Measurements from ENCODE around the gene SPATS2L.

The SPATS2L gene

DNA sequence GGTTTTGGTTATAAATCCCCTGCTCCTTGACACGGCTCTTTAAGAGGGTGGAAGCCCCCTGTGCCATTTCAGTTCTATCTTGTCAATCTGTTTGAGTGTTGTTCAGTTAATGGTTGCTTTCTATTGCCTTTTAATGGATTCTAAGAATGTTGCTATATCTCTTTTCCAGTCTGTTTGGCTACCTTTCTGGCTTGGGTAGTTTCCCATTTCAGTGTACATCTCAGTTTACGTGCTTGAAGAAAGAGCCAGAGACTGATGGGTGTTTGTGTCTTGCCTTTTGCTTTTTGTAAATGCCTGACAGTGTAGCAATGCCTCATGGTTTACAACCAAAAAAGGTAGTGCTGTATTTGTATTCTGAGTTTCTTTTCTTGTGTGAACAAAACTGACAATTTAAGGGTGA is 45.3 kb downstream of the SPATS2L start:
- no peak for DNase-seq (ENCODE audit: low read depth)

GRCh38 chr2:200352636-200353035 is 46.1 kb downstream of the SPATS2L start:
- DNase-seq (ENCODE audit: low read depth) = no peak

DNA sequence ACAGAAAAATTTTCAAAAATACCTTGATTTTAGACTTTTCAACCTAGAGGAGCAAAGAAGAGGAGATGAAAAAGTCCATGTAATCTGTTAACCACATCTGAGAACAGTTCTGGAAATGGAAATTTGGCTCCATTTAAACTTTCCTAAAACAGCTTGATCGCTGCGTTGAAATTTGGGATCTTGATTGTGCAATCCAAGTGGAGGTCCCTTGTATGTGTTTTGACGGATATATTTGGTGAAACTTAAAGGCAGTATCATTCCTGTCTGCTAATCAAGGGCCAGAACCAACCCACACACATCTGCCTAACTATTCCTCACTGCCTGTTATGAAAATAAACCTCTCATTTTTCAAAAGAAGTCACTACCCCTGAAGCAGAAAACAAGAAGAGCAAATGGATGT is 46.6 kb downstream of the SPATS2L start:
- DNase-seq (ENCODE audit: low read depth) = no peak

DNA sequence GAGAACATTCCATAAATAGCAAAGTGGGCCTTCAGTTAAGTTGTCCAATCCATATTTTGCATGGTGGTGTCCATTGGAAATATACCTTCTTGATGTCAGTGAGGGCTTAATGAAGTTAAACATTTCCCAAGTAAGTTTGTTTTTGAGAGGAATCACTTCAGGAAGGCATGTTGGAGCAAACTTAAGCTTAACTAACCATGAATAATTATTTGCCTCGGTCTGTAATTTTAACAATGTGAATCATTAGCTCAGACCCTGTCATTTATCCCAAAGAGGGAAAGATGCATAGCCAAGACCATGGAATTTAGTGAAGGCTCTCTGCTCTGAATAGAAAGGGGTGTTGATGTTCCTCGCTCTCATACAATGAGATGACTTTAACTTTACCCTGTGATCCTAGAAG is 47.4 kb downstream of the SPATS2L start:
- no peak for DNase-seq (ENCODE audit: low read depth)

GRCh38 chr2:200354833-200355751 is 48.6 kb downstream of the SPATS2L start:
- no peak for DNase-seq (ENCODE audit: low read depth)

DNA sequence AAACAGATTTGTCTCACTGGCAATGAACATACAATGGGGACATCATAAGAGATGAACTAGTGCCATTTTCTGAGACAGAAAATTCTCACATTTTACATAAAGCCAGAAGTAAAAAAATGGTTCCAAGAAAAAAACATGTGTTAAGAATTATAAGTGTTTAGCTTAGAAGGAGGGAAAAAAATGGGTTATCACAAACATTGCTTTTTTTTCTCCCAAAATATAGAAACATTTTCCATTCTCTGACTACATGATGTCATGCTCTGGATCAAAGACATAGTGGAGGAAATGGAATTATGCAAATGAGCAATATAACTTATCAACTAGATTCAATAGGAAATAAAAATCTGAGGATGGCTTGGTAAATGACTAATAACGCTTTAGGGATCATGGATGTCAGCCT is 49.8 kb downstream of the SPATS2L start:
- no peak for DNase-seq (ENCODE audit: low read depth)

- DNase-seq (ENCODE audit: low read depth) = no peak
Observed at GRCh38 chr2:200356857-200357384, 50.4 kb downstream of the SPATS2L start.

GRCh38 chr2:200357845-200358244 is 51.4 kb downstream of the SPATS2L start:
- no peak for DNase-seq (ENCODE audit: low read depth)

- no peak for DNase-seq (ENCODE audit: low read depth)
Observed at GRCh38 chr2:200359552-200359951, 53.1 kb downstream of the SPATS2L start.

GRCh38 chr2:200360364-200360763 is 53.9 kb downstream of the SPATS2L start:
- DNase-seq (ENCODE audit: low read depth) = no peak

- no peak for DNase-seq (ENCODE audit: low read depth)
Observed at GRCh38 chr2:200362202-200362917, 55.9 kb downstream of the SPATS2L start.

GRCh38 chr2:200363279-200363678 is 56.8 kb downstream of the SPATS2L start:
- DNase-seq (ENCODE audit: low read depth) = no peak

- no peak for DNase-seq (ENCODE audit: low read depth)
Observed at GRCh38 chr2:200364142-200364541, 57.6 kb downstream of the SPATS2L start.

GRCh38 chr2:200364620-200365019 is 58.1 kb downstream of the SPATS2L start:
- no peak for DNase-seq (ENCODE audit: low read depth)

GRCh38 chr2:200365209-200365608 is 58.7 kb downstream of the SPATS2L start:
- no peak for DNase-seq (ENCODE audit: low read depth)

GRCh38 chr2:200367155-200367554 is 60.7 kb downstream of the SPATS2L start:
- DNase-seq (ENCODE audit: low read depth) = no peak

GRCh38 chr2:200369886-200370285 is 63.4 kb downstream of the SPATS2L start:
- DNase-seq (ENCODE audit: low read depth) = no peak

DNA sequence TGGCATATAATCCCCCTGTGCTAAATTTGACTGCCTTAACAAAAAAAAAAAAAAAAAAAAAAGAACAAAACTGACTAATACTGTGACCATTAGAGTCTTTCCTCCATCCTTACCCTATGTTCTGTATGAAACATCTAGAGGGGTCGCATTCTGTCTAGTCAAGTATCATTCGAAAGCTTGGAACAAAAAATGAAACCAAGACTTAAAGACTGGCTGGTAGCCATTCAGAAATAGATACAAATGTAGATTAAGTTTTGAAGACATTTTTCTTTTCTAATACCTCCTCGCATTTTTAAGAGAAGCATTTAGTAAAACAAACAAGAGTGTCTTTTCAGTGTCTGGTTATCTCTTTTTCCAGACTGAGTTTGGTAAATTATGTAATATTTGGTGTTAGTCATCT is 66.7 kb downstream of the SPATS2L start:
- no peak for DNase-seq (ENCODE audit: low read depth)

GRCh38 chr2:200373973-200374416 is 67.5 kb downstream of the SPATS2L start:
- DNase-seq (ENCODE audit: low read depth) = peak; percentile 4

DNA sequence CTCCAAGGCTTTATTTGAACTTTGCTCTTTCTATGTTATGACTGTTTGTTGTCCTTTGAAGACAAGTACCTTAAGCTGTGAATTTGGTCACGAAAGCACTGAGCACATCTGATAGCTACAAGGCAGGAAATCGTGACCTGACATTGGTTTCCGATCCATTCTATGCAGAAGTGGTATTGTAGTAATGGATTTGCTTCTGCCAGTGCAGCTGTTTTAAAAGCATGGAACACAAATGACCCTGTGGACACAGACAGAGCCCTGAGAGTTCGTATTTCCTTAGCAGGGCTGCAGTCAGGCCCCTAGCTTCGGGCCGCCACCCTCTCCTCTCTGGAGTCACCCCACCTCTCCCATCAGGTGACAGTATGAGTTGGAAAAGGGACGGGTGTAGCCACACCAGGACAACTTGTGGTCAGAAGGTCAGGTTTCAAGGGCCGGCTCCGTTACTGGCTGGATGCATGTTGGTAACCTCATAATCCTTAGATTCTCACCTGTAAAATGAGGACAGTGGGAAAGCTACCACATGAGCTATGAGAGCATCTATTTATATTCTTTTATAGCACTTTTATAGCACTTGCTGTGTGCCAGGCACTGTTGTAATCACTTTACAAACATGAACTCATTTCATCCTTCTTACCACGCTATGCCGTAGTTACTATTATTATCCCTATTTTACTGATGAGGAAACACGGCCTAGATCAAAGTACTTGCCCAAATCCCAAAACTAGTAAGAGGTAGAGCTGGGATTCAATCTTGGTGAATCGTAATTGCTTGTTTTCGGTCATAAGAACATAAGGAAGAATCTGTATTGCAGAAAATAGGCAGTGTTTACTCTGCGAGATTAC is 70.2 kb downstream of the SPATS2L start:
- DNase-seq (ENCODE audit: low read depth) = no peak

DNA sequence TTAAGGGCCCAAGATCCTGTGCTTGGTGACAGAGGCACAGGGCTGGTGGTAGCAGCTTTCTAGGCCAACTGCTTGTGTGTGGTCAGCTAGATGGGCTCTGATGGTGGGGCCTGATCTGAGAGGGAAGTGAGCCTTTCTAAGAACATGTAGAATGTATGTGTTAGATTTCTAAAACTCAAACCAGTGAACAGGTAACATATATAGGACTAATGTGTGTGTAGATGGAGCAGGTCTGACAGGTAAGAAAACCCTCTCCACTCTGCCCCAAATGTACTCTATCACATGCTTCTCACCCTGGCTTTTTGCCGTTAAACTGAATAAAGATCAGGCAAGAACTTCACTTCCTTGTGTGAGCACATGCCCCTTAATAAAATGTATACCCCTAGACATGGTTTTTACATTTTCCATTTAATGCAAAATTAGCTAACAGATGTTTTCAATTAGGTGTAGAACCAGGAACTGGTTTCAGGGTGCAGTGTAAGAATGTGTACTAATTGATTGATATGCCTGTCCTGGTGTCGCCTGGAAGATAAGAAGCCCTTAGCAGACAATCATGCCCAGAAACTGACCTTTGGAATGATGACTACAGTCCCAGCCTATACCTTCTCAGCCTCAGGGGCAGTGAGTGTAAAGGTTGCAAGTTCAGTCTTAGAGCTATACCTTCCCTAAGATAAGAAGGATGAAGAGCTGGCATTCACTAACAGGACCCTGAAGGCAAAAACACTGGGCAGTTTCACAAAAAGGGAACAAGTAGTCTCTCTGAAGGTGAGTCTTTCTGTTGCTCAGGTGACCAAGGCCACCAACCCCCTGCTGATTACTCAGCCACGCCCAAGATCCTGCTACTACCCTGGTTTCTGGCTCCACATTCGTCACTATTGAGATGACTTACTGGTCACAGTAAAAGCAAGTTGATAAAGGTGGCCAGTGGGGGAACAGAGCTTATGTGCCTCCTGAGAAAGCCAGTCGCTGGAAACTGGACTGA is 71.2 kb downstream of the SPATS2L start:
- no peak for DNase-seq (ENCODE audit: low read depth)

All from stimulated activated CD8-positive, alpha-beta memory T cell treated with anti-CD3 and anti-CD28 coated beads, Interleukin-12 subunit alpha, Interleukin-12 subunit beta, amount 100 ng/mL, for 1 hour (primary cell).